ENCODE measurements around the gene UNG.
A peak's percentile ranks its signal among the peaks of the same experiment; 100 is the strongest.

UNG gene

GRCh38 chr12:109085590-109085989 lies 11.8 kb upstream of the UNG start:
- Histone ChIP-seq H3K4me3 (no peak overlapping the region), H3K27ac (no peak overlapping the region)

- Histone ChIP-seq H3K27ac (no peak overlapping the region), H3K4me3 (no peak overlapping the region)
Measured at GRCh38 chr12:109087250-109087649, 10.1 kb upstream of the UNG start.

- no peak overlapping the region for H3K4me3 ChIP-seq
- no peak overlapping the region for H3K27ac ChIP-seq
Measured at GRCh38 chr12:109088818-109089217, 8.6 kb upstream of the UNG start.

- Histone ChIP-seq H3K27ac (no peak overlapping the region), H3K4me3 (no peak overlapping the region)
Measured at GRCh38 chr12:109089683-109090082, 7.7 kb upstream of the UNG start.

- Histone ChIP-seq H3K4me3 (peak overlapping the region; percentile 40 to 63 (median 50)), H3K27ac (peak overlapping the region in 17 of 21 experiments; percentile 1 to 84 (median 66))
Measured at GRCh38 chr12:109092497-109093021, 4.8 kb upstream of the UNG start.

GRCh38 chr12:109093022-109093918 lies 4.1 kb upstream of the UNG start, which contains the start of gene ALKBH2:
Gene ALKBH2, minus strand, starts transcription at chr12:109093472. Its CDS starts 686 bp downstream, at chr12:109092786.
- Histone ChIP-seq H3K4me3 (peak within 1 kb of the TSS; percentile 40 to 63 (median 50)), H3K27ac (peak within 1 kb of the TSS in 19 of 21 experiments; percentile 1 to 84 (median 66))

GRCh38 chr12:109097140-109097434 lies 310 bp upstream of the UNG start:
- Histone ChIP-seq H3K27ac (no peak overlapping the region), H3K4me3 (peak overlapping the region in 4 of 7 experiments; percentile 59 to 85 (median 76))

GRCh38 chr12:109098183-109098604 lies 797 bp downstream of the UNG start:
- H3K27ac ChIP-seq = peak overlapping the region; percentile 33 to 93 (median 84)
- H3K4me3 ChIP-seq = peak overlapping the region; percentile 59 to 85 (median 77)

GRCh38 chr12:109098651-109099050 lies 1.3 kb downstream of the UNG start:
- Histone ChIP-seq H3K4me3 (peak overlapping the region; percentile 59 to 85 (median 77)), H3K27ac (peak overlapping the region; percentile 33 to 93 (median 84))

- H3K27ac ChIP-seq = peak overlapping the region in 14 of 21 experiments; percentile 7 to 91 (median 84)
- H3K4me3 ChIP-seq = peak overlapping the region in 3 of 7 experiments; percentile 75 to 79 (median 77)
Measured at GRCh38 chr12:109099431-109100020, 2.1 kb downstream of the UNG start.

- peak overlapping the region in 1 of 21 experiments; percentile 4 for H3K27ac ChIP-seq
- no peak overlapping the region for H3K4me3 ChIP-seq
Measured at GRCh38 chr12:109100741-109101140, 3.3 kb downstream of the UNG start.

- H3K4me3 ChIP-seq = no peak overlapping the region
- H3K27ac ChIP-seq = no peak overlapping the region
Measured at GRCh38 chr12:109102491-109102890, 5.1 kb downstream of the UNG start.

- H3K4me3 ChIP-seq = no peak overlapping the region
- no peak overlapping the region for H3K27ac ChIP-seq
Measured at GRCh38 chr12:109105176-109105575, 7.8 kb downstream of the UNG start.

GRCh38 chr12:109109746-109110350 lies 12.5 kb downstream of the UNG start:
- H3K4me3 ChIP-seq = no peak overlapping the region
- peak overlapping the region in 13 of 21 experiments; percentile 4 to 92 (median 83) for H3K27ac ChIP-seq

- H3K27ac ChIP-seq = peak overlapping the region; percentile 28 to 93 (median 84)
- peak overlapping the region; percentile 27 to 60 (median 49) for H3K4me3 ChIP-seq
Measured at GRCh38 chr12:109110988-109111495, 13.6 kb downstream of the UNG start.

- Histone ChIP-seq H3K4me3 (no peak overlapping the region), H3K27ac (peak overlapping the region in 1 of 21 experiments; percentile 20)
Measured at GRCh38 chr12:109112720-109113465, 15.5 kb downstream of the UNG start.

- H3K4me3 ChIP-seq = no peak overlapping the region
Measured at GRCh38 chr12:109113661-109114321, 16.4 kb downstream of the UNG start.

GRCh38 chr12:109114644-109115043 lies 17.2 kb downstream of the UNG start:
- no peak overlapping the region for H3K4me3 ChIP-seq
- H3K27ac ChIP-seq = peak overlapping the region in 1 of 21 experiments; percentile 0

More at GRCh38 chr12:109113661-109114321, 16.4 kb downstream of the UNG start:
- H3K27ac ChIP-seq = peak overlapping the region in 2 of 21 experiments; percentile 17 to 26

- Histone ChIP-seq H3K4me3 (no peak overlapping the region), H3K27ac (peak overlapping the region in 3 of 21 experiments; percentile 0 to 44 (median 40))
Measured at GRCh38 chr12:109115404-109115757, 18.0 kb downstream of the UNG start.
